OCI-LY3 (cell line): ENCODE data around the gene CAND1.

Experiments used
- EZH2phosphoT487 ChIP-seq: fragments of 200-600 bp; shearing (Covaris generic); IDR thresholded peaks from 2 replicates; pipeline ENCODE4 v1.6.1; 2018; ENCODE audit warnings: antibody characterized with exemption, mixed run types, low read depth
- TF ChIP-seq, protein P1 (sequence below): fragments of 200-600, 300-600 bp; sonication (generic); IDR thresholded peaks from 2 replicates; pipeline ENCODE4 v1.5.1; 2014; ENCODE audit warnings: antibody characterized with exemption, low read length, low read depth

DNA sequence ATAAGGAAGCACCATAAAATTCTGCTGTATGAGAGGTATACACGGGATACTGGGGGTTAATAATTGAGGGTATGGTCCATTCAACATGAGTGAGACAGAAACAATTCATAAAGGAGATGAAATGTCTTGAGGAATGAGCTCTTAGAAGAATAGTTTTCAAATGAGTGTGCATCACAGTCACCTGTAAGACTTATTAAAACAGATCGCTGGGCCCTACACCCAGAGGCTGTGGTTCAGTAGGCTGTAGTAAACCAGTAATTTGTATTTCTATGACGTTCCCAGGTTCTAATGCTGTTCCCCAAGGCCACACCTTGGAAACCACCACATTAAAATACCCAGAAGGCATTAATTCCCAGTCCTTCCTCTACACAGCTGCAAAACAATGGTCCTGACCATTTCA, 49.6 kb downstream of the CAND1 start:
- TF ChIP-seq, protein P1, sequence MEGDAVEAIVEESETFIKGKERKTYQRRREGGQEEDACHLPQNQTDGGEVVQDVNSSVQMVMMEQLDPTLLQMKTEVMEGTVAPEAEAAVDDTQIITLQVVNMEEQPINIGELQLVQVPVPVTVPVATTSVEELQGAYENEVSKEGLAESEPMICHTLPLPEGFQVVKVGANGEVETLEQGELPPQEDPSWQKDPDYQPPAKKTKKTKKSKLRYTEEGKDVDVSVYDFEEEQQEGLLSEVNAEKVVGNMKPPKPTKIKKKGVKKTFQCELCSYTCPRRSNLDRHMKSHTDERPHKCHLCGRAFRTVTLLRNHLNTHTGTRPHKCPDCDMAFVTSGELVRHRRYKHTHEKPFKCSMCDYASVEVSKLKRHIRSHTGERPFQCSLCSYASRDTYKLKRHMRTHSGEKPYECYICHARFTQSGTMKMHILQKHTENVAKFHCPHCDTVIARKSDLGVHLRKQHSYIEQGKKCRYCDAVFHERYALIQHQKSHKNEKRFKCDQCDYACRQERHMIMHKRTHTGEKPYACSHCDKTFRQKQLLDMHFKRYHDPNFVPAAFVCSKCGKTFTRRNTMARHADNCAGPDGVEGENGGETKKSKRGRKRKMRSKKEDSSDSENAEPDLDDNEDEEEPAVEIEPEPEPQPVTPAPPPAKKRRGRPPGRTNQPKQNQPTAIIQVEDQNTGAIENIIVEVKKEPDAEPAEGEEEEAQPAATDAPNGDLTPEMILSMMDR = no peak
- no peak for TF ChIP-seq EZH2phosphoT487
